Astrocyte (in vitro differentiated cells and primary cell): Measurements from ENCODE around the gene PLXNB1.

Experiments
- EZH2 ChIP-seq: IDR thresholded peaks from 2 replicates; pipeline ENCODE4 v1.6.1; 2012; ENCODE audit warnings: mild to moderate bottlenecking, low read length, inconsistent platforms; ENCODE audit not compliant: insufficient read depth
- TF ChIP-seq, protein P1 (sequence below): IDR thresholded peaks from 2 replicates; pipeline ENCODE4 v1.5.1; 2011; ENCODE audit warnings: low read depth, mild to moderate bottlenecking, inconsistent platforms, low read length, moderate library complexity; ENCODE audit not compliant: insufficient read depth

GRCh38 chr3:48407542-48408099 is 22.3 kb downstream of the PLXNB1 start:
- TF ChIP-seq, protein P1, sequence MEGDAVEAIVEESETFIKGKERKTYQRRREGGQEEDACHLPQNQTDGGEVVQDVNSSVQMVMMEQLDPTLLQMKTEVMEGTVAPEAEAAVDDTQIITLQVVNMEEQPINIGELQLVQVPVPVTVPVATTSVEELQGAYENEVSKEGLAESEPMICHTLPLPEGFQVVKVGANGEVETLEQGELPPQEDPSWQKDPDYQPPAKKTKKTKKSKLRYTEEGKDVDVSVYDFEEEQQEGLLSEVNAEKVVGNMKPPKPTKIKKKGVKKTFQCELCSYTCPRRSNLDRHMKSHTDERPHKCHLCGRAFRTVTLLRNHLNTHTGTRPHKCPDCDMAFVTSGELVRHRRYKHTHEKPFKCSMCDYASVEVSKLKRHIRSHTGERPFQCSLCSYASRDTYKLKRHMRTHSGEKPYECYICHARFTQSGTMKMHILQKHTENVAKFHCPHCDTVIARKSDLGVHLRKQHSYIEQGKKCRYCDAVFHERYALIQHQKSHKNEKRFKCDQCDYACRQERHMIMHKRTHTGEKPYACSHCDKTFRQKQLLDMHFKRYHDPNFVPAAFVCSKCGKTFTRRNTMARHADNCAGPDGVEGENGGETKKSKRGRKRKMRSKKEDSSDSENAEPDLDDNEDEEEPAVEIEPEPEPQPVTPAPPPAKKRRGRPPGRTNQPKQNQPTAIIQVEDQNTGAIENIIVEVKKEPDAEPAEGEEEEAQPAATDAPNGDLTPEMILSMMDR, result no peak
- no peak for TF ChIP-seq EZH2
